Skeletal muscle cell (primary cell): ENCODE measurements around the gene ROCK1.
"Not testable (repeated sequence)": the region's sequence is repeated elsewhere in the genome, so short reads cannot be mapped to it uniquely, and the experiment has no call there.

ENCODE experiments used
- DNase-seq: peaks from one replicate; pipeline ENCODE4 v3.0.0-alpha.2; 2010; ENCODE audit warnings: low read depth
- H3K4me3 ChIP-seq: 2 replicates; pipeline ENCODE4 v1.5.1; 2011; ENCODE audit warnings: low read depth, mild to moderate bottlenecking, control low read depth, low read length, moderate library complexity

ROCK1 gene

GRCh38 chr18:20966795-20967194 is 144.8 kb downstream of the ROCK1 start:
- DNase-seq: no peak

GRCh38 chr18:20963027-20963426 is 148.6 kb downstream of the ROCK1 start:
- no peak for DNase-seq
- H3K4me3 ChIP-seq: no peak overlapping the region

More at GRCh38 chr18:20966795-20967194, 144.8 kb downstream of the ROCK1 start:
- H3K4me3 ChIP-seq: no peak overlapping the region

GRCh38 chr18:20960735-20961134 is 150.9 kb downstream of the ROCK1 start:
- no peak overlapping the region for H3K4me3 ChIP-seq
- DNase-seq: no peak

GRCh38 chr18:20950827-20951226 is 160.8 kb downstream of the ROCK1 start:
- DNase-seq, H3K4me3 ChIP-seq: not testable (repeated sequence)
